ENCODE data around the gene PPP2R1B. TPM values are rescaled to one million over a fixed set of nuclear protein-coding genes. Genes with fewer than 3 reads are reported as not detected.

The PPP2R1B gene
- total RNA-seq (2022) (27.3 and 35.7 TPM in 2 replicates), Bru-seq, nascent RNA (percentile 76 among the genes with signal in this experiment), BruChase-seq, experiment 1, labeled RNA remaining after a 6-hour chase (percentile 89 among the genes with signal in this experiment), BruChase-seq, experiment 2, labeled RNA remaining after a 2-hour chase (percentile 85 among the genes with signal in this experiment)
- long read RNA-seq, full-length matches to known transcripts: 77 of 90 reads
- long read RNA-seq, partial matches to known transcripts: 9 of 90 reads
- long read RNA-seq, other reads (novel, unspliced or antisense): 4 of 90 reads

DNA sequence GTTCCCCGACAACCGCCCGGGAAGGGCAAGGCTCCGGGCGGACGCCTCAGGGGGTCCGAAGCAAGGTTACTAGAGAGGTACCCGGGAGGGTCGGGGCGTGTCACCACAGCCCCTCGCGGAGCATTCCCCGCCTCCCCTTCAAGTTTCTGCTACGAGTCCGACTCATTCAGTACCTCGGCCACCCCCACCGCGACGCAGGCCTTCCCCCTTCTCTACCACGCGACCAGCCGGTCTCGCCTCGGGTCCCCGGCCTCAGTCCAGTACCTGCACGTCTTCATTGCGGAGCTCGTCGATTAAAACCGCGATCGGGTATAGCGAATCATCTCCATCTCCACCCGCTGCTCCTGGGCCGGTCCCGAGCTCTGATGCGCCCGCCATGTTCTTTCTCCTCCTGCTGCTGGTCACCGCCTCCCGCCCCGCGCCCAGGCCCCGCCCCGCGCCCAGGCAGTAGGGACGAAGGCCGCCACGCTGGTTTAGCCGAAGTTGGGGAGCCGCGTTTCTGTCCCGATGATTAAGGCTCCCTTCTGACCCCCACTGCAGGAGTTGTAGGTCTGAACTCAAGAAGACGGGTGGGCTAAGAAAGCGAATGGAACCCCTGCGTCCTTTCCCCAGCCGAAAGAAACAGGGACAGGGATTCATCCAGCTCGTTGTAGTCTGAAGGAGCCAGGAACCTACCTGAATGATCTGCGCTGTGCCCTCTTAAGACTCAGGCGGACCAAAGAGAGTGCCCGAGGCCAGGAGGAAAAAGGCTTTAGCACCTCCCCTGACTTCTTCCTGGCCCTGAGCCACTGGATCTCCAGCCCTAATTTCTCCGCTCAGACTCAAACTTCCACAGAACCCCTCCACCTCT, at the start of gene PPP2R1B:
Gene PPP2R1B, minus strand, starts transcription at position 406 of the 850 bp plus-strand sequence. Its CDS starts 28 bp downstream, at position 378.
- TSS peak; percentile 88 for BruUV-seq (replicated peaks)
- TF ChIP-seq, protein P1, sequence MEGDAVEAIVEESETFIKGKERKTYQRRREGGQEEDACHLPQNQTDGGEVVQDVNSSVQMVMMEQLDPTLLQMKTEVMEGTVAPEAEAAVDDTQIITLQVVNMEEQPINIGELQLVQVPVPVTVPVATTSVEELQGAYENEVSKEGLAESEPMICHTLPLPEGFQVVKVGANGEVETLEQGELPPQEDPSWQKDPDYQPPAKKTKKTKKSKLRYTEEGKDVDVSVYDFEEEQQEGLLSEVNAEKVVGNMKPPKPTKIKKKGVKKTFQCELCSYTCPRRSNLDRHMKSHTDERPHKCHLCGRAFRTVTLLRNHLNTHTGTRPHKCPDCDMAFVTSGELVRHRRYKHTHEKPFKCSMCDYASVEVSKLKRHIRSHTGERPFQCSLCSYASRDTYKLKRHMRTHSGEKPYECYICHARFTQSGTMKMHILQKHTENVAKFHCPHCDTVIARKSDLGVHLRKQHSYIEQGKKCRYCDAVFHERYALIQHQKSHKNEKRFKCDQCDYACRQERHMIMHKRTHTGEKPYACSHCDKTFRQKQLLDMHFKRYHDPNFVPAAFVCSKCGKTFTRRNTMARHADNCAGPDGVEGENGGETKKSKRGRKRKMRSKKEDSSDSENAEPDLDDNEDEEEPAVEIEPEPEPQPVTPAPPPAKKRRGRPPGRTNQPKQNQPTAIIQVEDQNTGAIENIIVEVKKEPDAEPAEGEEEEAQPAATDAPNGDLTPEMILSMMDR (IDR thresholded peaks at IDR 0.05; ENCODE audit: unreplicated experiment): no peak
- H3K27me3 Mint-ChIP-seq (ENCODE audit: insufficient read depth, unreplicated experiment): no peaks in the 10 kb centered on the region
- ChIA-PET POLR2A (interaction anchor here (0.6 to 6.3 kb wide), 45 partner anchors 10 to 1482 kb away, joined by 3 to 97 read pairs (median 4); partner anchors contain the start of genes ALG9, SDHD, SIK2 and TIMM8B), CTCF (interaction anchor here (0.6 to 3.8 kb wide), 15 partner anchors 11 to 679 kb away, joined by 3 to 29 read pairs (median 4); no protein-coding TSS in a partner anchor)
- H3K27ac Mint-ChIP-seq (ENCODE audit: low read depth, unreplicated experiment): peak within 1 kb of the TSS; percentile 93
- intact Hi-C loops (cut with micrococcal nuclease): loop anchor here (1.0 to 2.0 kb wide), 2 partner anchors 31 to 163 kb away; partner anchors contain the start of gene SIK2
- H3K9me3 Mint-ChIP-seq (ENCODE audit: unreplicated experiment): no peaks in the 10 kb centered on the region
- peak; percentile 84 for DNase-seq (ENCODE audit: unreplicated experiment)
- H3K4me1 Mint-ChIP-seq (ENCODE audit: insufficient read depth, unreplicated experiment): peaks cover 25% of the 10 kb centered on the region
- peaks cover 23% of the 10 kb centered on the region for H3K36me3 Mint-ChIP-seq (ENCODE audit: insufficient read depth, unreplicated experiment)
- H3K4me3 Mint-ChIP-seq (ENCODE audit: unreplicated experiment): peak within 1 kb of the TSS; percentile 85

DNA sequence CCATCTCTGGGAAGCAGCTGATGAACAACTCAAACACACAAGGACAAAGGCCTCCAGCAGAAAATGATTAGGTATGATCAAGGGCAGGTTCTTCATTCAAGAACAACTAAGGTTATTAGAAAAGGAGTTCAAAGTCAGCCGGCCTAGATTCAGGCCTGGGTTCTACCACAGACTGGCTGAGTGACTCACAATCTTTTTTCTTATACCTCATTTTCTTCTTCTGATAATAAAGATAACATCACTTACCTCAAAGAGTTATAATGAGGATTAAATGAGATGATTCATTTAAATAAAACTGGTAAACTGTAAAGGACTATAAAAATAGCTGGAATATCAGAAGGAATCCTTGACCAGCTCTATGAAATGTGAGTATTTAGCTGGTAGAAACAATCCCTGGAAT, 49.3 kb upstream of the PPP2R1B start:
- intact Hi-C loops (cut with micrococcal nuclease): no loop called here
- Mint-ChIP-seq H3K36me3 (ENCODE audit: insufficient read depth, unreplicated experiment) (peaks cover 36% of the 10 kb centered on the region), H3K27ac (ENCODE audit: low read depth, unreplicated experiment) (no peak overlapping the region), H3K4me3 (ENCODE audit: unreplicated experiment) (no peak overlapping the region), H3K4me1 (ENCODE audit: insufficient read depth, unreplicated experiment) (no peaks in the 10 kb centered on the region), H3K9me3 (ENCODE audit: unreplicated experiment) (no peaks in the 10 kb centered on the region), H3K27me3 (ENCODE audit: insufficient read depth, unreplicated experiment) (no peaks in the 10 kb centered on the region)
- no TSS peak for BruUV-seq (replicated peaks)
- TF ChIP-seq, protein P1 (IDR thresholded peaks at IDR 0.05; ENCODE audit: unreplicated experiment): no peak
- no peak for DNase-seq (ENCODE audit: unreplicated experiment)
- ChIA-PET CTCF (no interaction called here), POLR2A (no interaction called here)

DNA sequence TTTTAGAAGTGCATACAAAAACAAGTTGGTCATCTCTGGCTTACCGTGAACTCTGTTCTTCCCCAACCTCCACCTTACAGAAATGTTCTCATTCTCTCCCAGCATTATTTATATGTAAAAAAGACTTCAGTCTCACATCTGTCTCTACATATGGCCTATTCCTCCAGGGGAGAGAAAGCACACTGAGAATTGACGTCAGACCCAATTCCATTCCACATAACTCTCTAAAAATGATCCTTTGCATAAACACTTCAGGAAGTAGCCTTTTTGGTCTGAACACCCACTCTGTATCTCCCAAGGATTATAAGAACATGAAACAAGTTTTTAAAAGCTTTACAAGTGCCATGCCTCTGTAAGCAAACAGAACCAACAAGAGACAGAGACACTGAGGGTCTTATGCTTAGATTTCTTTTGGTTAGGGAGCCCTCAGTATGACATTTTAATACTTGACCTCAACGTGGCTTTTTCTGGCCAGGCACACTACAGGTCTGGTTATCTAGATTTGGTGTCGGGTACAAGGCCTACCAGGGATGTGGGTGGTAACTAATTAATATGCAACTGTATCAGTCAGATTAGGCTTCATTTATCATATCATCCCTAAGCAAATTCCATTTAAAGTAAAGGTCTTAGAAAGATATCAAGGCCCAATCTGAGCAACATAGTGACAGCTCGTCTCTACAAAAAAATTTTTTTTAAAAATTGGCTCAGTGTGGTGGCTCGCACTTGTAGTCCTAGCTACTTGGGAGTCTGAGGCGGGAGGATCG, 48.5 kb upstream of the PPP2R1B start:
- H3K4me1 Mint-ChIP-seq (ENCODE audit: insufficient read depth, unreplicated experiment): no peaks in the 10 kb centered on the region
- CTCF ChIA-PET: interaction anchor here (0.6 kb wide), 1 partner anchor 247 kb away, joined by 5 read pairs; no protein-coding TSS in a partner anchor
- peaks cover 36% of the 10 kb centered on the region for H3K36me3 Mint-ChIP-seq (ENCODE audit: insufficient read depth, unreplicated experiment)
- no peak for DNase-seq (ENCODE audit: unreplicated experiment)
- POLR2A ChIA-PET: interaction anchor here (0.6 kb wide), 1 partner anchor 8 kb away, joined by 3 read pairs; no protein-coding TSS in a partner anchor
- H3K27ac Mint-ChIP-seq (ENCODE audit: low read depth, unreplicated experiment): peak overlapping the region; percentile 28
- no peak overlapping the region for H3K4me3 Mint-ChIP-seq (ENCODE audit: unreplicated experiment)
- TF ChIP-seq, protein P1 (IDR thresholded peaks at IDR 0.05; ENCODE audit: unreplicated experiment): no peak
- no TSS peak for BruUV-seq (replicated peaks)
- no peaks in the 10 kb centered on the region for H3K27me3 Mint-ChIP-seq (ENCODE audit: insufficient read depth, unreplicated experiment)
- intact Hi-C loops (cut with micrococcal nuclease): no loop called here
- no peaks in the 10 kb centered on the region for H3K9me3 Mint-ChIP-seq (ENCODE audit: unreplicated experiment)

Data from MCF 10A (cell line).